Measurements from ENCODE around the gene FHOD1. TPM values are rescaled to one million over a fixed set of nuclear protein-coding genes. Genes with fewer than 3 reads are reported as not detected.

FHOD1 gene
- total and polyA plus RNA-seq, 2 of the 13 experiments (the other 11 are each of a cell fraction or from before 2014, with no cell fraction given): 20.0 to 20.8 TPM

- TF ChIP-seq ZNF766 (CRISPR knock-in tag; IDR thresholded peaks at IDR 0.05; ENCODE audit: borderline replicate concordance) (peak; percentile 68; the same call in 1 of the 2 replicates), U2AF2 (IDR thresholded peaks at IDR 0.05; ENCODE audit: low read depth, low read length) (no peak), RXRB (CRISPR knock-in tag; IDR thresholded peaks at IDR 0.05; ENCODE audit: borderline replicate concordance) (no peak), NRL (CRISPR knock-in tag; IDR thresholded peaks at IDR 0.05; ENCODE audit: borderline replicate concordance) (peak; percentile 38; the same call in 1 of the 2 replicates), SIX4 (CRISPR knock-in tag; IDR thresholded peaks at IDR 0.05) (0 out of 2 replicates have a peak, but pooled peaks have one; percentile 11), PPARG (CRISPR knock-in tag; conservative IDR thresholded peaks at IDR 0.05) (0 out of 2 replicates have a peak, but pooled peaks have one; percentile 45), ZKSCAN5 (CRISPR knock-in tag; IDR thresholded peaks at IDR 0.05) (no peak), ZNF143 (CRISPR knock-in tag; IDR thresholded peaks at IDR 0.05) (no peak), SNAPC5 (CRISPR knock-in tag; IDR thresholded peaks at IDR 0.05; ENCODE audit: borderline replicate concordance) (no peak), STAG1 (CRISPR knock-in tag; IDR thresholded peaks at IDR 0.05) (peak; percentile 25), ZFY (CRISPR knock-in tag; IDR thresholded peaks at IDR 0.05) (peak; percentile 92), MLLT10 (CRISPR knock-in tag; IDR thresholded peaks at IDR 0.05) (no peak), MXD4 (CRISPR knock-in tag; IDR thresholded peaks at IDR 0.05) (0 out of 2 replicates have a peak, but pooled peaks have one; percentile 29), ZNF768 (CRISPR knock-in tag; IDR thresholded peaks at IDR 0.05) (peak; percentile 34; the same call in 1 of the 2 replicates), ELF1 (CRISPR knock-in tag; IDR thresholded peaks at IDR 0.05) (0 out of 2 replicates have a peak, but pooled peaks have one; percentile 6), SATB2 (CRISPR knock-in tag; IDR thresholded peaks at IDR 0.05) (0 out of 2 replicates have a peak, but pooled peaks have one; percentile 51), FIP1L1 (IDR thresholded peaks at IDR 0.05; ENCODE audit: borderline replicate concordance, insufficient read depth, low read depth, low read length) (no peak), YEATS2 (CRISPR knock-in tag; IDR thresholded peaks at IDR 0.05; ENCODE audit: borderline replicate concordance) (0 out of 2 replicates have a peak, but pooled peaks have one; percentile 20), ZHX2 (IDR thresholded peaks at IDR 0.05; ENCODE audit: low read depth) (no peak), ZHX2 (CRISPR knock-in tag; IDR thresholded peaks at IDR 0.05; ENCODE audit: borderline replicate concordance) (no peak), ZNF274 (CRISPR knock-in tag; IDR thresholded peaks at IDR 0.05) (no peak), ATF2 (CRISPR knock-in tag; IDR thresholded peaks at IDR 0.05) (no peak), NONO (IDR thresholded peaks at IDR 0.05) (no peak), NONO (CRISPR knock-in tag; conservative IDR thresholded peaks at IDR 0.05) (no peak), ZFX (CRISPR knock-in tag; IDR thresholded peaks at IDR 0.05; ENCODE audit: low read depth) (peak; percentile 94), SRY (CRISPR knock-in tag; IDR thresholded peaks at IDR 0.05) (no peak; the same call in 1 of the 2 replicates)
Observed at GRCh38 chr16:67278773-67279295, 31.6 kb upstream of the FHOD1 start (continued).
